ENCODE results near the gene ZNF593.

The ZNF593 gene

DNA sequence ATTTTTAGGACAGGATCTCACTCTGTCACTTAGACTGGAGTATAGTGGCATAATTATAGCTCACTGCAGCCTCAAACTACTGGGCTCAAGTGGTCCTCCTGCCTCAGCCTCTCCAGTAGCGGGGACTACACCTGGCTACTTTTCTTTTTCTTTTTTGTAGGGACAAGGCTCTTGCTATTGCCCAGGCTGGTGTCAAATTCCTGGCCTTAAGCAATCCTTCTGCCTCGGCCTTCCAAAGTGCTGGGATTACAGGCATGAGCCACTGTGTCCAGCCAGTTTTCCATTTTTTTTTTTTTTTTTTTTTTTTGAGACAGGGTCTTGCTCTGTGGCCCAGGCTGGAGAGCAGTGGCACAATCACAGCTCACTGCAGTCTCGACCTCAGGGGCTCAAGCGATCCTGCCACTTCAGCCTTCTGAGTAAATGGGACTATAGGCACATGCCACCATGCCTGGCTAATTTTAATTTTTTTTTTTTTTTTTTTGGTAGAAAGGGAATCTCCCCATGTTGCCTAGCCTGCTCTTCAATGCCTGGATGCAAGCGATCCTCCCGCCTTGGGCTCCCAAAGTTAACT is 43.7 kb downstream of the ZNF593 start:
- no peak for DNase-seq

DNA sequence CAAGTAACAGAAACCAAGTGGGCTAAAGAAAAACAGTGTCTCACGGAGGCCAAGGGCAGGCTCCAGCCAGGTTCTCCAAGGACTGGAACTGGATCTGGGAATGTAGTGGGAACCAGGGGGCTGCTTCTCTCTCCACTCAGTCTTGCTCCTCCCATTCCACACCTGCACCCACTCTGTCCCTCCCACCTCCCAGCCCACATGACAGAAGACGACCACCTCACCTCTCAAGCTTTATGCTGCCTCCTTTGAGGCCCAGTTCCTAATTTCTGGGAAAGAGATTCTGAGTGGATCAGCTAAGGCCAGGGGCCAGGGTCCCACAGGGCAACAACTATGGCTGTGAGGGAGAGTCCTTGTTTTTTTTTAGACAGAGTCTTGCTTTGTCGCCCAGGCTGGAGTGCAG is 45.5 kb downstream of the ZNF593 start:
- no peak for DNase-seq

DNA sequence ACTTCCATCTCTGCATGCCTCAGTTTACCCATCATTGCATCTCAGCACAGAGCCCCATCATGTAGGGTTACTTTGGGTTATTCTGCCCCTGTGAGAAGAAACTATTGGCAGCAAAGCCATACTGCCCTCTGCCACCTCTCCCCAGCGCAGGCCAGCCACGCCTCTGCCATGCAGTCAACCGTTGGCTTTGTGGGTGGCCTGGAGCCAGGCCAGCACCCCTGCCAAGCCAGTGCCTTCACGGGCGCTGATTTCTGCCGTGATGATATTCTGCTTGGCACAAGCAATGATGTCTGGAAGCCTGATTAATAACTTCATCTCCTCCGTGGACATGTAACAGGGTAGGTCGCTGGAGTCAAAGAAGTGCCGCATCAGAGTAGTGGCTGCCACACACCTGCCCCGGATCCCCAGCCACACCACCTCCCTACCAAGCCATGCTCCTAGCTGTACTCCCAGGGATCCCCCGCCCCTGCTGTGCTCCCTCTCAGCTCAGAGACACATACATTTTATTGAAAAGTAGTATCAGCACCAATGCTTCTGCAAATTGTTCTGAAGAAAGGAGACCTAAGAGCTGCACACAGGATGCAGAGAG is 49.3 kb downstream of the ZNF593 start:
- DNase-seq, result no peak
